NCI-H2227 (cell line): ENCODE results near the gene PTHLH.

ENCODE experiments used
- DNase-seq: peaks from one replicate; lab custom pipeline; 2025; ENCODE audit not compliant: unreplicated experiment; lab: John Stamatoyannopoulos, UW

Gene PTHLH

DNA sequence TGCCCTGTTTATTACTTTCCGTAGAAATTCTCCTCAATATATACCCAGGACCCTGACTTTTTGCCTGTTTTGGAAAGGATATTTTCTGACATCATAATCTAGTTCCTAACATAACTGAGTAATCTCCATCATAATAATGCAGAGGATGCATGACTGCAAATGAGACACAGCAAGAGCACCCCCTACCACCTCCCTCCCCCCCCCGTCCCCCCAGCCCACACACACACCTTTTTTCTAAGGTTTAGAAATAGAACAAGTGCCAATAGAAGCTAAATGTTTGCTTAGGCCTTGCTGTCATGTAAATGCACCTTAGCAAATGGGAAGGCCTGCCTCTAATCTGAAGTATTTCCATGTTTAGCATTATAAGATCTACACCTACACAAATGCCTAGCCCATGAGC, at the start of gene PTHLH:
TSS of gene PTHLH (minus strand) at position 13 of the 400 bp plus-strand sequence. CDS start 3,239 bp downstream, outside the sequence.
- no peak for DNase-seq

DNA sequence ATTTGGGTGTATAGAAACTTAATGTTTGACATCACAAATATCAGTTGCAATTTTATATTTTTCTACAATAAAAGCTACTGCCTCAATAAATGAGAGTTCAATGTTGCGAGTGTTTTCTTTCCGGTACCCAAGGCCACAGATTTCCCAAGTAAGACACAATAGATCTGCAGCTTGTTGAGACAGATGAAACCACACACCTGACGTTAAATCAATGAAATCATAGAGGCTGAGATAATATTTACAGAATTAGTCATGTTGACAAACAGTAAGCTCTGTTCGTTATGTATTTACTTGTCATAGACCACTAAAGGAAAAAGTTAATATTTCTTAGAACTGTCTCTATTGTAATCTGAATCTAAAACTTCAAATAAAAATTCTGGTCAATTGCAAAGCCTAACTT, 49.2 kb upstream of the PTHLH start:
- DNase-seq = no peak

DNA sequence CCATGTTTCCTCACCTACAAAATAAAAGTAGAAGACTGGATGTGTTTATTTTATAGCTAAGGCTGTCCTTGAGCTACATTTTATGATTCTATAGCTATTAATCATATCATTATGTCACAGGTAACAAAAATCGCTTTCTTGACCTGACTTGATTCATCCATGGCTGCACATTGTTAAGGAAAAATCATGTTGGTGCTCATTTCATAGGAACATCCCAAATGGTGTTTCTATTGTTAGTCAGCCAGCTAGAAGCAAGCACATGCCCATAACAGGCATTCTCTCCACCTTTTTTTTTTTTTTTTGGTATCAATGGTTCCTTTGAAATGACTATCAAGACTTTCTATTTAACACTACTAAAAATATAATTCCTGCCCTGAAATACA, 45.3 kb upstream of the PTHLH start:
- no peak for DNase-seq

DNA sequence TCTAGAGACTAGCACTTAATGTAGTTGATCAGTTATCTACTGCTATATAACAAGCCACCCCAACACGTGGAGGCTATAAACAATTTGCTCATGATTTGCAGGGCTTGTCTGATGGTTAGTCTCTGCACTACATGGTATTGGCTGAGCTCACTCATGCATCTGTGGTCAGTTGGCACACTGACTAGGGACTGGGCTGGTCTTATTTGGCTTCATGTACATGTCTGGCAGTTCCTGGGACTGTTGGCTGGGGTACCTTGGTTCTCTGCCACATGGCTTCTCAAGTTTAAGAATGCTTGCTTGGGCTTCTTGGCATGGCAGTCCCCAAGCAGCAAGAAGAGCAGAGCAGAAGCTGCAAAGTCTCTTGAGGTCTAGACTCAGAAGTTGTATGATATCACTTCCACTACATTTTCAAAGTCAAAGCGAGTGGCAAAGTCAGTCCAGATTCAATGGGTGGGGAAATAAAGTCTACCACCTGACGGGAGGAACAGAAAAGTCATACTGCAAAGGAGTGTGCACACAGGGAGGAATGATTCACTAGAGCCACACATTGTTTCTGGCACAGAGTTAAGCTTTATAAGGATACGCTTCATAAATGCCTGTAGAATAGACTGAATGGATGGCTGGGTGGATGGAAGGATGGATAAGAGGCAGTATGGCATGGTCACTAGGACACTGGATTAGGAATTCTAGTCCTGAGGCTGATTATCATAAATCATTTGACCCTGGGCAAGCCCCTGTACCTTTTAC, 44.8 kb upstream of the PTHLH start:
- DNase-seq = no peak

DNA sequence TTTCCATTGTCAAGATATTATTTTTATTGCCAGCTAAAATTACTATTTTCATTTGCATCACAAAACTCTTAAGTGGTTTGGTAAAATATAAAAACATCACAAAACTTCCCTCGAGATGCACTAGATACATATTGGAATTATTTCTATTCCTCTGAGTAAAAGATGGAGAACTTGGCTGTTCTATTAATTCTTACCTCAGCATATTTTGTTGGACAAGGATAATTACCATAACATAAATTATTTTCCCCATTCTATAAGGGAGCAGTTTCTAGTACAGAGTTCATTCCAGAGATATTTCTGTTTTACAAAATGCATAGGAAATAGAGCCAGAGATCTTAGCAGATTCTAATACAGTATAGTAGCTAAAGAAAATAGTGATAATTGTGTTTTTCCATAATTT, 42.6 kb upstream of the PTHLH start:
- no peak for DNase-seq

DNA sequence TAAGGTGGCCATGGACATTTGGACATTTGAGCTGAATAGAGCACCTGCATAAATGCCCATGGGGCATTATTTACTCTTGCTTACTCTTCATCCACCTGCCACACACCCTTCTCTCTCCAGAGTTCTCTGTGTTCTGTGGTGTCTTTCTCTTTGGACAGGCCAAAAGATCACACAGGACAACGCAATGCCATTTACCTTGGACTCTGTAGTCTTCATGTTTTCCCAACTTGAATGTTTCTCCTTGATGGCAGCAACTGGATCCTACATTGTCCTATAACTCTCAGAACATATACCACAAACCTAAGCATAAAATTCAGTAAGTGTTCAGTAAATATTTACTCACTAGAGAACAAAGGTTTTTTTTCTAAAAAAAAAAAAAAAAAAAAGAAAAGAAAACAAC, 41.7 kb upstream of the PTHLH start:
- DNase-seq = no peak

DNA sequence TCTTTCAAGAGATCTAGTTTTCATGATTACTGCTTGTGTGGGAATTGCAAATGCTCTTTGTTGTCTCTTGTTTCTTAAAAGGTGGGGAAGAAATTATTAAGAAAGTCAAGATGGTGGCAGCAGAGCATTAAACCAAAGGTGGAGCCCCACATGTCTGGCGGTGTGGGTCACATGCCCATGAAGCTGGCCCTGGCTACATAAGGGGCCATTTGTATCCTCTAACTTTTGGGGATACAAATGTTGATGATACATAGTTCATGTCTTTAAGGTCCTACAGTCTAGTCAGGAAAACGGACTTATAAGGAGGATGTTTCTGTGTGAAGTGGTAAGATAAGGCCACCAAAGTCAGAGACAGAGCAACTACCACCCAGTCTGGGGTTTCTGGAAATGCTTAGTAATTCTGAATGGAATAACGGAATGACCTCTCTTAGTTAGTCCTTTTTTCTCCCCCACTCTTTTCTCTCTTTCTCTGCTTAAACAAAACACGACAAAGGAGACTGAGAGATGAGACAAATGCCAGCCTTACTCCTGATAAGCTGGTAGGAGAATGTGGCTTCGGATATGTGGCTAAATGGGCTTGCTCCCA, 39.9 kb upstream of the PTHLH start:
- no peak for DNase-seq

DNA sequence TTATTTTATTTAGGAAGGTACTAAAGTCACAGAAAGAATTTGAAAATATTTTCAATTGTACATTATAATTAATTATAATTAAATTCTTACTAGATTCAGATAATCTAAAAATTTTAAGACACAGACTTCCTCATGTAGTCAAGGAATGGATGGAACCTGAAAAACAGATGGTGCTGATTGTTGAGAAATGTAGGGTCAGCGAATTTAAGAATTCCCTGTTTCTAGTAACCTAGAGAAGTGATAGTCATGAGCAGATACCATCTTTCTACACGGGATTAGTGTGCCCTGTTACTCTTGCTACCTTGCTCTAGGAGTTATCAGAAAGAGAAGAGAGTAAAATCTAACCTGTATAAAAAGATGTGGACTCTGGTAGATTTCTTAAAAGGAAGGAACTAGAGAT, 37.5 kb upstream of the PTHLH start:
- DNase-seq = no peak

DNA sequence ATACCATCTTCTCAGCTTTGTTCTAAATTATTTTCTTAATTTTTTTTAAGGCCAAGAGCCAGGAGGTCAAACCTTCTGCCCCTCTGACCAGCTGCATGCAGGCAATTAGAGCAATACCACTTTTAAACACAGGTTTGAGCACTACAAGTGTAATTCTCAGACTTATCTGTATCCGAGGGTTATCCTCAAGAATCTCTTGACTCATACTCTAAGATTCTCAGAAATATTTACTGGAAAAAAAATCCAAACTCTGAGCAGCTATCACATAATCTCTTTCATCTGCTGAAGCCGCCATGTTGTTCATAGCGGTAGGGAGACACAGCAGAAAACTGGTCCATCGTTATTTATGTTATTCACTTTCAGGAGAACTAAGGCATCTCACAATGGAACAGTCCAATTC, 27.4 kb upstream of the PTHLH start:
- DNase-seq = no peak

DNA sequence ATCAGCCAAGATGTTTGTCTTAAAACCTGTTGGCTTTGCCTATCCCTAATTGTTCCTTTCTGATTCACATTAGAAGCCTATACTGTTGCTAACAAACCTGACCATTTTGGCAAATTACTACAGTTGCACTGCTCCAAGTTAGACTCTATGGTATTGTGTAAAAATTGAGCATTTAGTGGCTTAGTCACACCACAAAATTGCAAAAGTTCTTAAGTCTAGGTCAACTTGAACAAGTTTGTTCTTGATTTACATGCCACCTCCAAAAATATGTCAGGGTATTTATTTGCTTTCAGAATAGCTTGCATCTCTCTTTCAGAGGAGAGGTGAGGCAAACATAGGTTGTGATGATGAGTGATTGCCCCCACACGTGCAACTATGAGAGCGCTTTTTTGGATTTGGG, 27.0 kb upstream of the PTHLH start:
- no peak for DNase-seq

DNA sequence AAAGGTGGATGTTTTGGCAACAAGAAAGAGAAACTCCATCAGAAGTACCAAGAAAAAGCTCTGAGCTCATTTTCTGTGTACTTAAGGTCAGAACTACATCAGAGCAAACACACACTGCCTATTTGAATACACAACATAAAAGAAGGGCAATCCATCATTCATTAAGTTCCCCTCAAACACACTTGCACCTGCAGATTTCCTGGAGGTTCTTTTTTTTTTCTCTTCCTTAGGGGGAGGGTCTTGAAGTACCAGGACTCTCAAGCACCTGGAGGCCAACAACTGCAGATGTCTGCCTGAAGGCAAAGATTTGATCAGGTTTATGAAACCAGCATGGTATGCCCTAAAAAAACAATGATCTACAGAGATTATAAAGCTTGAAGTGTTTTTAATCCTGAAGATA, 26.1 kb upstream of the PTHLH start:
- DNase-seq = no peak

DNA sequence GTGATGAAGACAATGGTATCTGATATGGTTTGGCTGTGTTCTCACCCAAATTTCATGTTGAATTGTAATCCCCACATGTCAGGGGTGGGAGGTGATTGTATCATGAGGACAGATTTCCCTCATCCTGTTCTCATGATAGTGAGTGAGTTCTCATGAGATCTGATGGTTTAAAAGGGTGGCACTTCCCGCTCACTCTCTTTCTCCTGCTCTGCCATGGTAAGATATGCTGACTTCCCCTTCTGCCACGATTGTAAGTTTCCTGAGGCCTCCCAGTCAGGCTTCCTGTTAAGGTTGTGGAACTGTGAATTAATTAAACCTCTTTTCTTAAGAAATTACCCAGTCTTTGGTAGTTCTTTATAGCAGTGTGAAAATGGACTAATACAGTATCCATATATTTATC, 25.6 kb upstream of the PTHLH start:
- DNase-seq = no peak

DNA sequence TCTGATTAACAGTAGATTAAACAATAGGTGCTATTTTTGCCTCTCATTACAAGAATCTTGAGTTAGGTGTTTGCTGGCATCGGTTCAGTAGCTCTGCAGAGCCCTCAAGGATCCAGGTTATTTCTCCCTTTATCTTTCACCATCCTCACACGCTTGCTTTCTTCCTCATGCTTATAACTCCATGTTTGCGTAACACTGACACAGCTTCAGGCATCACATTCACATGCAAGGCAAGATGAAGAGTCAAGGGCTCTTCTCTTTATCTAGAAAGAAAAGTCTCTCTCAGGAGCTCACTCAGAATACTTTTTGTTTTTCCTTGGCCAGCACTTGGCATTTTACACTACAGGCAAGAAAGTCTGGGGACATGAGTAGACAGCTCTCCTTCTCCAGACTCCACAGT, 24.2 kb upstream of the PTHLH start:
- DNase-seq = no peak

DNA sequence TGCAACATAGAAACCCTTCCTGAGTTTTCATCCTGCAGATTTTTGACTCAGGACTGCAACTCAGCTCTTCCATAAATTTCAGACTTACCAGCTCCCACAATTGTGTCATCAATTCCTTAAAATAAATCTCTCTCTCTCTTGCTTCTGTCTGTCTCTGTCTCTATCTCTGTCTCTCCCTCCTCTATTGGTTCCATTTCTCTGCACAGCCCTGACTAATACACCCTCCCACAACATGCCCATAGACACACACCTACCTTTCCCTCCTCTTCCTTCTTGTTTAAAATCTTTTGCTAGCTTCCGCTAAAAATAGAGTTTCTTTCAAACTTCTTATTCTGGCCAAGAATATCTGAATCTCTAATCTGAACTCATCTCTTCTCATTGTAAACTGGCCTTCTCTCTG, 22.9 kb upstream of the PTHLH start:
- DNase-seq = no peak

DNA sequence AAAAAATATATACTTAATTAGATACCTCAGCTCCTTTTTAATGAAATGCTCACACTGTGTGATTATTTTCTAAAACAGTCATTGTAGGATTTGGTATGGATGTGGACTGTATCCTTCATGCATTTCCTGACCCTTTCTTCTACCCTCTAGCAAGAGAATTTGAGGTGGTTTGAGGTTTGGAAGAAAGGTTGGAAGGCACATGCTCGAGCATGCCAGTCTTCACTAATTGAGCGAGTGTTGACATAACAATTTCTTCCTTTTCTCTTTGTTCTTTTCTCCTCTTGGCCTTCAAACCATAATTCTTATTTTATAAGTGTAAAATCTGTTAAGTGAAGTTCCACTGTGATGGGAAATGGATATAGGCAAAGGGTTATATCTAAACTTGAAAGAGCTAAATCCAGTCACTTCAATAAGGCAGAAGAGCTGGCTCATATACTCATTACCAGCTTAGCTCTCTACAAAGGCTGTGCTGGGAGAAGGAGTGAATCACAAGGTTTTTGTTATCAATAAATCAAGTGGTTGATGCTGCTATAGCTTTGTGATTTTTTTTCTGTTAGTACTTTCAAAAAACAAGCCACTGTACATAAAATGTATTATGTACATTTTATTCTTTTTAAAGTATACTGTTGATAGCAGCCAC, 16.2 kb upstream of the PTHLH start:
- DNase-seq = no peak

DNA sequence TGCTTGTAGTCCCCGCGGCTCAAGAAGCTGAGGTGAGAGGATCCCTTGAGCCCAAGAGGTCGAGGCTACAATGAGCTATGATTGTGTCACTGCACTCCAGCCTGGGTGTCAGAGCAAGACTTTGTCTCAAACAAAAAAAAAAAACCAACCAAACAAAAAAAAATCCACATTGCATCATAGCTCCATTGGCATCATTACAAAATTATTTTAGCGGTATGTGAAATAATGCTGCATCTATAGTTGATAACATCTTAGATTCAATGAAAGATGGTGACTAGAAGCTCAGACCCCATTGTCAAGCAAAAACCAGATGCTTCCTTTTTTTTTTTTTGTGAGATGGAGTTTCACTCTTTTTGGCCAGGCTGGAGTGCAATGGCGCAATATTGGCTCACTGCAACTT, 14.8 kb upstream of the PTHLH start:
- DNase-seq = no peak

DNA sequence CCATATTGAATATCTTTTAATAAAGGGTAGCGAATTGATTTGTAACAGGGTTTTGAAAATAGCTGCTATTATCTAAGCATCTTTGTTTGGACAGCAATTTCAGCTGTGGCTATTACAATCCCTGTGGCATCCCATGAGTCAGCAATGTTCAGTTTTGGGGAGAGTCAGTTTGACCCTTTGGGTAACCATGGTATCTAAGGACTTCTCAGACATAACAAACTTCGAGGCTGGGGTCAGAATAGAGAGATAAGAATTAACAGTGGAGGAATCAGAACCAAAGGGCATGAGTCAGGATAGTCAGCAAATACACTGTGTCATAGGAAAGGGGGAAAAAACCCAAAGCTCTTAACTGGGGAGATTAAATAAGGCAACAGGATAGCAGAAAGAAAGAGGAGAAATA, 11.7 kb upstream of the PTHLH start:
- no peak for DNase-seq

DNA sequence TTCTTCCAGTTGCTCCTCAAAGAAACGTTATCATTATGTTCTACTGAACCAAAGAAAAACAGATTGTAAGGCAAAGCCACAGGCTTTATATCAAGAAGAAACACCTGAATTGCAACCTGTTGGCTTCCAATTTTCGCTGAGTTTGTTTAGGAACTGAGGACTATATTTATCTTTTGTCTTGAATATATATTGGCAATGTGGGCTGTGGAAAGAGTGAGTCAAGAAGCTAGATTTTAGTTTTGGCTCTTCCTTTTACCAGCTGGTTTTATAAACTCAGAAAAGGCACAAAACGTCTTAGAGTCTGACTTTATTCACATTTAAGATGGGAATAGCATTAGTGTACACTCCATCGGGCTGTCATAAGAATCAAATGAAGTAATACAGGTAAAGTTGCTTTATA, 10.4 kb upstream of the PTHLH start:
- DNase-seq = no peak

DNA sequence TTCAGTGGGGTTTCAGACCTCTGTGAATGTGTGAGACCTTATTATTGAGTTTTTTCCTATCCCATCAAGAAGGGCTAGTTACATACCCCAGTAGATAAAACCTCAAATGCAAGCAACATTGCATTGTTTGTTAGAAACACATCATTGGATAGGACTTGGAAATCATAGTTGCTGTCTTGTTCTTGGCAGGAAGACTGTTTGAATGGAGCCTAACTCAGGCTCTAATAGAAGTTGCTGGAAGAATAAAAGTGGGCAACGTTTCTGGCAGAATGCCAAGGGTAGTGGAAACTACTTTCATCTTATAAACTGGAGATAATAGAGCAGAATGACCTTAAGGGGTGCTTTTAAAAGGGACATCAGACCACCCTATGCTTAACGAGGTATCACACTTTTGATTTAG, 9.9 kb upstream of the PTHLH start:
- no peak for DNase-seq

DNA sequence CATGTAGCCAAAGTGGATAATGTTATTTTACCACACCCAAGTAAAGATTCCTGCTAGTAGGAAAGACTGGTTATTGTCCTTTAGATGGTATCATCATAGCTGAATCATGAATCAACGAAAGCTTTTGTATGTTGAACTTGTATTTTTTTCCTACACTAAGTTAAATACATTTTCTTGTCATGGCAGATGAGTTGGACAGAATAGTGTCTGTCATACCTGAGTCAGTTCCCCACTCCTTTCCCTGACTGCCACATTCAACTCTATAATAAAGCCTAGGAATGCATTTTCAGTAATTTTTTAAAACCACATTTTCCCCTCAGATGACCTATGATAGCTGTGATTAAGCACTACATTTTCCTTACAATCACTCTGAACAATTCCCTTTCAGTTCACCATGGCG, 9.3 kb upstream of the PTHLH start:
- no peak for DNase-seq

DNA sequence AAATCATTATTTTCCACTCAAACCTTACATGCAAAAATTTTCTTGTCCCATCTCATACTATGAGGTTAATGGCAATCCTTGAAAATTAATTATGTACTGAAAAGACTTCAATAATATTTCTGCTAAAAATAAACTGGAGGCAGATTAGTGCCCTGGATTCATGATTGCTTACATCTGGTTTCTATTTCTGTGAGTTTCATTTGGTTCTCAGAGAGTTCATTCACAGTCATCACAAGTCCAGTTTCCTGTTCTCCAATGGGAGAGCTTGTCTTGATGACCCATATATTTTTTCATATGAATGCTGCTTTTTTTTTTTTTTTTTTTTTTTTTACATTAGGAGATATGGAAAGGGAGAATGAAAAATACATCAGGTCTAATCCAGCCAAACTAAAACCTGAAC, 6.6 kb upstream of the PTHLH start:
- no peak for DNase-seq

DNA sequence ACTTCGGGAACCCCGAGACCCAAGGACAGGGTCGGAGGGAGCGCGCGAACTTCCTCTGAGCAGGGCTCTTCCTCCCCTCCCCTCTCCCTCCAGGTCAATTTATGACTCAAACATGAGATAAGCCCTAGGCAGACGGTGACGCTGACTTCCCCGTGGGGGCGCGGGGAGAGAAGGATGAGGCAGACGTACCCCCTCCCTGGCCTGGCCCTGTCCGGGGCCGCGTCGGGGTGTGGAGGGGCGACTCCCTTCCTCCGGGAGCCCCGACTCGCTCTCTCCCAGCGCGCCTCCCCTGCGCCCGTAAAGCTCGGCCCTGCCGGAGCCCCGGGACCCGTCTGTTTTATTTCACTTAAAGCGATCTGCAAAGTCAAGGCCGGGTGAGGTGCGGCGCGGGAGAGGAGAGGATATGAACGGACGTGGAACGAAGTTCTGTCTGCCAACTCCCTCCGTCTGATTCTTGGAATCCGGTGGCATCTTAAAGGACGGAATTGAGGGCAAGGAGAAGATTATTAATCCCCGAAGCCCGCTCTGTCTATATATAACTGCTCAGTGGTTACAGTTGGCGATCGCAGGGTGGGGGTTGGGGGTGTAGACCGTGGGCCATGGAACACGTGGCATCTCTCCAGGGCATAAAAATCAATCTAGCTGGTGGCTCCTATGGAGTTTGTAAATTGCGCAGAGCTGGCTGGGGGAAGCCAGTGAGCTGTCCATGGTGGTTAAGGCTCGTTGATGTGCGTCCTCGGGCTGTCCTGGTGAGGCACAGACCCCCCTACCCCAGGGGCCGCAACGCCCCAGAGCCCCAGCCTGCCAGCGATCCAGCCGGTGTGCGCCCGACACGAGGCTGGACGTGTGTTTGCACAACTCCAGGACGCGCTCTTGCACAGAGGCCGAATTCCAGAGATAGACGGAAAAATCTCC, 2.9 kb upstream of the PTHLH start:
- no peak for DNase-seq
